NOMO-1 (cell line): ENCODE measurements around the gene SRGAP2C.
"Not testable (repeated sequence)": the region's sequence is repeated elsewhere in the genome, so short reads cannot be mapped to it uniquely, and the experiment has no call there.

Experiments
- DNase-seq, 2 experiments: peaks; one replicate each; lab custom pipeline; 2025; ENCODE audit not compliant: unreplicated experiment in 2 of 2; lab: John Stamatoyannopoulos, UW

Gene SRGAP2C

GRCh38 chr1:121366171-121366570 is 181.4 kb downstream of the SRGAP2C start:
- not testable (repeated sequence) for DNase-seq

DNA sequence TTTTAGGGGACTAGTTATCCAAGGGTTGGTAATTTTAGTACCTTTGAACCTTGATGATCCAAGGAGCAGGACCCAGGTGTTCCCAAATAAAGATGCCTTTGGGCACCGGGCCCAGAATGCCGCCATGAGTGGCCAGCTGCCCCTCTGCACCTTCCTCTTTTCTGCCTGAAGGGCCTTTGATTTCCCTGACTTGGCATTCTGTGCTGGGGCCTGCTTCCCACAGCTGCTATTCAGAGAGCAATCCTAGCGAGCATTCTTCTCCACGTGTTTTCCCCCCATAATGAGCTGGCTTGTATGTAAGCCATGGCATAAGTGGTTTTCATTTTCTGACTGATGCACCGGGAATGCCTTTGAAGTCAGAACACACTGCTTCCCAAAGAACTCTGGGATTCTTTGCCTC is 184.1 kb downstream of the SRGAP2C start:
- DNase-seq, result not testable (repeated sequence)

DNA sequence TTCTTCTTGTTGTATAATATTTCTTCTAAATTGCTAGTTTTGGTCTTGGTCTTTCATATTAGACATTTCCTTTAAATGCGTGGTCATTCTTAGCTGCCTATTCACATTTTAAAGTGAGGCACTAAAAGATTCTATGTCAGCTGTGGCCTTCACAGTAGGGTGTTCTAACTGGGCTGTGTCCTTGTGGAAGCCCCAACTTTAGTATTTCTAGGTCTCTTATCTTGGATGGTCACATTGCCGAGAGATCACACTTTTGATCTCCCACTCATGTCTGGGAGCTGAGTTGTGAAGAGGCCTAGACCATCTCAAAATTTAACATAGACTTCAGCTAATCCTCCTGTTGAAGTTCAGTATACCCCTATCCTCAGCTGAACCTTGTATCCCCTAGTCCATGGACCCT is 185.2 kb downstream of the SRGAP2C start:
- DNase-seq, result not testable (repeated sequence)

- DNase-seq, result not testable (repeated sequence)
These were observed 190.1 kb downstream of the SRGAP2C start for GRCh38 chr1:121374851-121375367.

DNA sequence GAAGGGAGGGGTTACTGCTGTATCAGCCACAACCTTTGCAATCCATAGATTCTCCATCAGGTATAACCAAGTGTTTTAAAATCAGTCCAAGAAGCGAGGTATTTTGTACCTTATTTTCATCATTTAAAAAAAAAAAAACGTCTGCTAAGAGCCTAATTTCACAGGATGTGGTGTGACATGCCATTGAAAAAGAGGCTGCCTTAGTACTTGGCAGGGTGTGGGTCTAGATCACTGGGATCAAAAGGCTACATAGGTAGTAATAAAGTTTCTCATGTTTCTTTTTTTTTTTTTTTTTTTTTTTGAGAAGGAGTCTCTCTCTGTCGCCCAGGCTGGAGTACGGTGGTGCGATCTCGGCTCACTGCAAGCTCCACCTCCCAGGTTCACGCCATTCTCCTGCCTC is 192.2 kb downstream of the SRGAP2C start:
- not testable (repeated sequence) for DNase-seq

DNA sequence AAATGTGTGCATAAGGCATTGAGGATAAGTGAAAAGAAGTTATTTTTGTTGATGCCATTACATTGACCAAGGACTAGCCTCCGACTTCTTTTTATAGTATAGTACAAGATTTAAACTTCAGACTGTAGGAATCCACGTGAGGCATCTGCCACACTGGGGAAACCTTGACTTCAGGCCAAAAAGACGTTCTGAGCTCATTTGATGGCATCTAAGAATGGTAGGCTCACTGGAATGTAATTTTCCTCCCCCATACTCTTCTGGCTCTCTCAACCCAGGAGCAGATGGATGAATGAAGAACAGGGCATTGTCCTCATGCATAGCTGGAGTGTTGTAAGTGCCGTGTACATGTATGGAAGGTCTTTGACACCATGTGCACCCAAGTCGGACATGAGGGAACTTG is 194.0 kb downstream of the SRGAP2C start:
- DNase-seq, result not testable (repeated sequence)

DNA sequence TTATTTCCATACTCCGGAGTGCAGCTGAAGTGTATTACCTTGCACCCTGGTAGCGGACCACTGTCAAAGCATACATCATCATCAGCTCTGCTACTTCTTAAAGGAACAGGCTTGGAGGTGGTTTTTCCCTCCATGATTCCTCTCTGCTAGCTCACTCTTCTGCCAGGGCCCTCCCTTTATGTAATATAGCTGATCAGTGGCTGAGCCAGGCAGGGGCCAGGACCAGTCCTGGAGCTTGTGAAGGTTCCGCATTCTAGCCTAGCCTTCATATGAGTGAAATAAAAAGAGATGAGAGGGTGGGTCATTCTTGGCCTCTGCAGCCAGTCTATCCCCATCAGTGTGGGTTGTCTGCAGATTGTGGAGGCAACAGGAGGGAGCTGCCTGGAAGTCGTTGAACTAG is 200.0 kb downstream of the SRGAP2C start:
- not testable (repeated sequence) for DNase-seq

DNA sequence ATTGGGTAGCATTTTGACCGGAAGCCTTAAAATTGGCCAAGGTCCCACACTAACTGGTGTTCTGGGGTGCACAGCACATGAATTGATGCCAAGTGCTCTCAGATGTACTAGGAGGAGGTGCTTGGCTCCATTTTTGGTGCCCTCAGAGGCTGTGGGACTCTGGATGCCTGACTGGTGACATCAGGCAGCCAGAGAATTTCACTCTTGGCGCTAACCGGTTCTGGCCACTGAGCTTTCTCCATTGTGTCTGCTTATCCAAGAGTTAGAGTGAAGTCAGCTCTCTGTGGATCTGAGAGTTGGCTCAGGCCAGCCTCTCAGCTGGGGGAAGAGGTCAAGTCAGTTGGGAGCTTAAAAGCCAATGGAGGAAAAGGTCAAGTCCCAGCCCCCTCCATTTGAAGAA is 200.4 kb downstream of the SRGAP2C start:
- not testable (repeated sequence) for DNase-seq

- not testable (repeated sequence) for DNase-seq
These were observed 201.0 kb downstream of the SRGAP2C start for GRCh38 chr1:121385563-121386288.

DNA sequence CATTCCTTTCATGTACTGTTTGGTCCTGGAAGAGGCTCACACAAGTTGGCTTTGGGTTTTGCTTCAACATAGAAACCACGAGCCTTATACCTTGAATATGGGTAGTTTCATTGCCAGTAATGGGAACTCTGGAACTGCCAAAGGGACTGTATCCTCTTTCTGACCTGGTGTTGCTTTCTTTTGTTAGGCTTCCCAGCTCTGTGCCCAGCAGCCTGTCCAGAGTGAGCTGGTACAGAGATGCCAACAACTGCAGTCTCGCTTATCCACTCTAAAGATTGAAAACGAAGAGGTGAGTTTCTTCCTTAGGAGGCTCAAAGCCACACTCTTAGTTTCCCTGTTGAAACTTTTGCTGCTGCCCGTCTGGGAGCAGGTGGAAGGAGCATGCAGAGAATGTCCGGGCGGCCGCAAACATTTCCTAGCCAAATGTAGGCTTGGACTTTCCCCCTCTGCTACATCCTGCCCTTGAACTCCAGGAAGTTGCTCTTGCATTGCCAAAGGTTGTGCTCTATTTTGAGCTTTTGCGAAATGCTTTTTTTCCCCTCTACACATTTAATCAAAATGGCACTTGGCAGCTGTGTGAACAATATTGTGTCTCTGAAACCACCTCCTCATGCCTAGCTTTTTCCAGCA is 201.7 kb downstream of the SRGAP2C start:
- DNase-seq, result not testable (repeated sequence)

DNA sequence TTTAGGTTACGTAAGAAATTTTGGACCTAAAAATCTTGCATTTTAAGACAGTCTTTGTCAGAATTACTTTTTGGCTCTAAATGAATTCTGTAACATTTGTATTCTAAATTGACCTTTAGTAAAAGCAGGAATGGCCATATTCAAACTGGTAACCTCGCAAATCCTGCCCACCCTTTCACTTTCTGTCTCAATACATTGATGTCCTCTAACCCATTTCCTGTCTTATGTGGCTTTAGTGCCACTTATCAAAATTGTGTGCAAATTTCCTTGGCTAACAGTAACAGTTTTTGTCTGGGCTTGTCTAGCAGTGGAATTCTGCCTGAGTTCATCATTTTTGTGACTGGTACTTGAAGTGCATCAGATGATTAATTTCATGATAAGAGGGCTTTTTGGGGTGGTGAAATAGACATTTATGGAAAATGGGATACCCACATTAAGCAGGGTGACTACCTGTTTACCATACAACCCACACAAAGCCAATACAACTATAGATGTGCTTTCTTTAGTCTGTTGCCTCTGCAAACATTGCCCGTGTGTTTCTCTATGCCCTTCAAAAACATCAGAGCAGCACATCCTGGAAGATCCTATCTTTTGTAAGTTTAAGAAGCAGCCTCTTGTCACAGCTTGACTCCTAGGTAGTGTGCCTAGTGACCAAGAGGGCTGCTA is 205.3 kb downstream of the SRGAP2C start:
- not testable (repeated sequence) for DNase-seq

DNA sequence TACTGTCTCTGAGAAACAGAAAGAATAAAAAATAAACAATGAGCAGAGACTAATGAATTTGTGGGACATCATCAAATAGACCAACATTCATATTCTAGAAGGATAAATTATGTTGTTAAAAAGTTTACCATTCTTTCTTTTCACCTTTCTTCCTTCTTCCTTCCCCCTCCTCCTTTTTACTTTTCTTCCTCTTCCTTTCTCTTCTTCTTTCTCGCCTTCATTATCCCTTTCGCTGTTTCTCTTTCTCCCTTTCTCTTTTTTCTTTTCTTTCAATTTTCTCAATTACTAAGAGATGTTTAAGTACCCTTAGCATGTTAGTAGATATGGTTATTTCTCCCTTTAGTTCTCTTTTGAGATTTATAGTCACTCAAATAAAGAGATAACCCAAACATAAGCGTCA is 207.4 kb downstream of the SRGAP2C start:
- not testable (repeated sequence) for DNase-seq

DNA sequence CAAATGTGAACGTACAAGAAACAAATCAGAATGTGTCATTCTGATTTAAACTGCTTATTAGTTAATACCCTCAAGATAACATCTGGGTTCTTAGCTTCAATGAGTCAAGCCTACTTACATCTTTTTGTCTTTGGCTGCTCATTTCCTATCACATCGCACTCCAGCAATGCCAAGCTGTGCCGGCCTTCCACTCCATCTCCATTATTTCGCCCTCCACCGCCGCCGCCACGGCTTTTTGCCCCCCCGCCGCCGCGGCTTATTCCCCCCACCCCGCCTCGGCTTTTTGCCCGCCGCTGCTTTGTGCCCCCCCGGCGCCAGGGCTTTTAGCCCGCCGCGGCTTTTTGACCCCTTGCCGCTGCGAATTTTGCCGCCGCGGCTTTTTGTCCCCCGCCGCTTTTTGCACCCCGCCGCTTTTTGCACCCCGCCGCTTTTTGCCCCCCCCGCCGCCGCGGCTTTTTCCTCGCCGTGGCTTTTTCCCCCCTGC is 211.0 kb downstream of the SRGAP2C start:
- not testable (repeated sequence) for DNase-seq

- not testable (repeated sequence) for DNase-seq
These were observed 211.7 kb downstream of the SRGAP2C start for GRCh38 chr1:121396335-121397081.

GRCh38 chr1:121397101-121397500 is 212.3 kb downstream of the SRGAP2C start:
- not testable (repeated sequence) for DNase-seq

DNA sequence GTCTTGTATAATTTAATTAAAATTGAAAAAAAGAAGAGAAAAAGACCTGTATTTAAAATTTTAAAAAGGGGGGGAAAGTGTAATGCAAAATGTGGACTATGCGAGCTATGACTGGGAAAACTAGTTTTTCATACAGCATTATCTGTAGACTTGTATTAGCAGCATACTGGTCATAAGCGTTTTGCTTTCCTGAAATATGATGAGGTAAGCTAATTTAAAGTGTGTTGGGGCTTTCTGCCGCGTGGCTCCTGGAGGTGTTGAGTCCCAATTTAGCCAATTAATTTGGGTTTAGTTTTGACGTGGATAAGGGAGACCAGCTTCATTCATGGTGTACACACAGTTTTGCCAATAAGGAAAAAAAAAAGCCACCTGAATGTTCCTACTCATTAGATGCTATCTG is 214.4 kb downstream of the SRGAP2C start:
- not testable (repeated sequence) for DNase-seq

DNA sequence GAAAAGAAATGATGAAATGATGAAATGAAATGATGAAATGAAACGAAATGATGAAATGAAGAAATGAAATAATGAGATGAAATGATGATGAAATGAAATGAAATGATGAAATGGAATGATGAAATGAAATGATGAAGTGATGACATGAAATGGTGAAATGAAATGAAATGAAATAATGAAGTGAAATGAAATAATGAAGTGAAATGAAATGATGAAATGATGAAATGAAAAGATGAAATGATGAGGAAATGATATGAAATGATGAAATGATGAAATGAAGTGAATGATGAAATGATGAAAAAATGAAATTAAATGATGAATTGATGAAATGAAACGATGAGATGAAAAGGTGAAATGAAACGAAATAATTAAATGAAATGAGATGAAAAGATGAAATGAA is 215.3 kb downstream of the SRGAP2C start:
- not testable (repeated sequence) for DNase-seq

DNA sequence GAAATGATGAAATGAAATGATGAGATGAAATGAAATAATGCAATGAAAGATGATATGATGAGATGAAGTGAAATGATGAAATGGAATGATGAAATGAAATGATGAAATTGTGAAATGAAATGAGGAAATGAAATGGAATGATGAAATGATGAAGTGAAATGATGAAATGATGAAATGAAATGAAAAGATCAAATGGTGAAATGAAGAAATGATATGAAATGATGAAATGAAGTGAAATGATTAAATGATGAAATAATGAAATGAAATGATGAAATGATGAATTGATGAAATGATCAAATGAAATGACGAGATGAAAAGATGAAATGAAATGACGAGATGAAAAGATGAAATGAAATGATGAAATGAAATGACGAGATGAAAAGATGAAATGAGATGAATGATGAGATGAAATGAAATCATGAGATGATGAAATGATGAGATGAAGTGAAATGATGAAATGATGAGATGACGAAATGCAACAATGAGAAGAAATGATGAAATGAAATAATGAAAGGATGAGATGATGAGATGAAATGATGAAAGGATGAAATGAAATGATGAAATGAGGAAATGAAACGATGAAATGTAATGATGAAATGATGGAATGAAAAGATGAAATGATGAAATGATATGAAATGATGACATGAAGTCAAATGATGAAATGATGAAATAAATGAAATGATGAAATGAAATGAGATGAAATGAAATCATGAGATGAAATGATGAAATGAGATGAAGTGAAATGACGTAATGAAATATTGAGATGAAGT is 216.0 kb downstream of the SRGAP2C start:
- DNase-seq, result not testable (repeated sequence)

- not testable (repeated sequence) for DNase-seq
These were observed 216.7 kb downstream of the SRGAP2C start for GRCh38 chr1:121401375-121401955.
